ENCODE data around the gene TLCD3A. TPM values are rescaled to one million over a fixed set of nuclear protein-coding genes. Genes with fewer than 3 reads are reported as not detected.
"Not testable (repeated sequence)": the region's sequence is repeated elsewhere in the genome, so short reads cannot be mapped to it uniquely, and the experiment has no call there.

The TLCD3A gene
- total RNA-seq, 1 donor from 2014 or later, result 12.9 TPM

- intact Hi-C loops (cut with micrococcal nuclease), result no loop called here
Measured at GRCh38 chr17:746783-747629, 14.6 kb downstream of the TLCD3A start.

- intact Hi-C loops (cut with micrococcal nuclease), result not testable (repeated sequence)
Measured at GRCh38 chr17:748604-749003, 16.2 kb downstream of the TLCD3A start.

- intact Hi-C loops (cut with micrococcal nuclease), result not testable (repeated sequence)
Measured at GRCh38 chr17:749359-749758, 17.0 kb downstream of the TLCD3A start.

GRCh38 chr17:750431-751037 is 18.1 kb downstream of the TLCD3A start:
- intact Hi-C loops (cut with micrococcal nuclease), result loop anchor here (5.0 to 10.0 kb wide), 2 partner anchors 247 to 1554 kb away; partner anchors contain the start of genes SMG6, SRR and TIMM22

- intact Hi-C loops (cut with micrococcal nuclease), result loop anchor here (1.0 to 10.0 kb wide), 6 partner anchors 17 to 1553 kb away; partner anchors contain the start of genes GLOD4, MRM3, SMG6 and SRR
Measured at GRCh38 chr17:751269-752001, 19.0 kb downstream of the TLCD3A start.

GRCh38 chr17:752002-752619 is 19.7 kb downstream of the TLCD3A start, which contains the start of gene GEMIN4:
Gene GEMIN4, minus strand, starts transcription at chr17:752264. Its CDS starts 122 bp downstream, at chr17:752142.
- intact Hi-C loops (cut with micrococcal nuclease), result loop anchor here (1.0 to 10.0 kb wide), 6 partner anchors 17 to 1553 kb away; partner anchors contain the start of genes GLOD4, MRM3, SMG6 and SRR

GRCh38 chr17:752620-753219 is 20.3 kb downstream of the TLCD3A start:
- intact Hi-C loops (cut with micrococcal nuclease), result loop anchor here (1.0 to 10.0 kb wide), 6 partner anchors 18 to 1552 kb away; partner anchors contain the start of genes GLOD4, MRM3, SMG6 and SRR

- intact Hi-C loops (cut with micrococcal nuclease), result loop anchor here (2.0 to 10.0 kb wide), 4 partner anchors 19 to 1551 kb away; partner anchors contain the start of genes SMG6, SRR and TIMM22
Measured at GRCh38 chr17:753418-753817, 21.0 kb downstream of the TLCD3A start.

- intact Hi-C loops (cut with micrococcal nuclease), result loop anchor here (10.0 kb wide), 1 partner anchor 1549 kb away; the partner anchor contains the start of genes SMG6 and SRR
Measured at GRCh38 chr17:755319-755961, 23.0 kb downstream of the TLCD3A start.

- intact Hi-C loops (cut with micrococcal nuclease), result loop anchor here (10.0 kb wide), 1 partner anchor 1549 kb away; the partner anchor contains the start of genes SMG6 and SRR
Measured at GRCh38 chr17:756010-756567, 23.7 kb downstream of the TLCD3A start.

GRCh38 chr17:759964-760363 is 27.6 kb downstream of the TLCD3A start:
- intact Hi-C loops (cut with micrococcal nuclease), result loop anchor here (10.0 kb wide), 1 partner anchor 1545 kb away; the partner anchor contains the start of genes SMG6 and SRR

GRCh38 chr17:760371-760770 is 28.0 kb downstream of the TLCD3A start:
- intact Hi-C loops (cut with micrococcal nuclease), result no loop called here

GRCh38 chr17:767076-767475 is 34.7 kb downstream of the TLCD3A start:
- intact Hi-C loops (cut with micrococcal nuclease), result no loop called here

GRCh38 chr17:773016-773415 is 40.6 kb downstream of the TLCD3A start:
- intact Hi-C loops (cut with micrococcal nuclease), result no loop called here

GRCh38 chr17:773467-774312 is 41.3 kb downstream of the TLCD3A start:
- intact Hi-C loops (cut with micrococcal nuclease), result no loop called here

- intact Hi-C loops (cut with micrococcal nuclease), result no loop called here
Measured at GRCh38 chr17:774313-774584, 41.9 kb downstream of the TLCD3A start.

GRCh38 chr17:778096-778495 is 45.7 kb downstream of the TLCD3A start:
- intact Hi-C loops (cut with micrococcal nuclease), result no loop called here
